HG02970 (cell line): ENCODE results near the gene ZC3H12D.
"Not testable (repeated sequence)": the region's sequence is repeated elsewhere in the genome, so short reads cannot be mapped to it uniquely, and the experiment has no call there.

Experiments
- ATAC-seq: cut with Tn5 transposase; IDR thresholded peaks from one replicate; pipeline ENCODE4 v1.9.1; 2021; ENCODE audit warnings: mild to moderate bottlenecking, moderate library complexity, moderate number of reproducible peaks; ENCODE audit not compliant: unreplicated experiment, low FRiP score

ZC3H12D gene

GRCh38 chr6:149460249-149460648 is 24.6 kb downstream of the ZC3H12D start:
- ATAC-seq, result not testable (repeated sequence)

GRCh38 chr6:149459761-149460160 is 25.1 kb downstream of the ZC3H12D start:
- no peak for ATAC-seq

GRCh38 chr6:149458806-149459205 is 26.0 kb downstream of the ZC3H12D start:
- ATAC-seq, result no peak

GRCh38 chr6:149458196-149458595 is 26.6 kb downstream of the ZC3H12D start:
- ATAC-seq, result no peak

GRCh38 chr6:149457316-149457884 is 27.4 kb downstream of the ZC3H12D start:
- no peak for ATAC-seq

- no peak for ATAC-seq
Observed at GRCh38 chr6:149456311-149457021, 28.3 kb downstream of the ZC3H12D start.

- no peak for ATAC-seq
Observed at GRCh38 chr6:149455031-149455732, 29.6 kb downstream of the ZC3H12D start.

- no peak for ATAC-seq
Observed at GRCh38 chr6:149454346-149454848, 30.4 kb downstream of the ZC3H12D start.

- ATAC-seq, result no peak
Observed at GRCh38 chr6:149453597-149454345, 31.0 kb downstream of the ZC3H12D start.

GRCh38 chr6:149452037-149452939 is 32.5 kb downstream of the ZC3H12D start:
- ATAC-seq, result no peak

- ATAC-seq, result no peak
Observed at GRCh38 chr6:149451376-149452036, 33.3 kb downstream of the ZC3H12D start.

GRCh38 chr6:149450679-149451375 is 34.0 kb downstream of the ZC3H12D start:
- ATAC-seq, result no peak

GRCh38 chr6:149449831-149450678 is 34.8 kb downstream of the ZC3H12D start:
- ATAC-seq, result no peak

GRCh38 chr6:149448821-149449453 is 35.9 kb downstream of the ZC3H12D start:
- no peak for ATAC-seq

GRCh38 chr6:149446791-149447376 is 37.9 kb downstream of the ZC3H12D start:
- no peak for ATAC-seq

- ATAC-seq, result no peak
Observed at GRCh38 chr6:149445573-149445972, 39.2 kb downstream of the ZC3H12D start.

GRCh38 chr6:149445095-149445466 is 39.7 kb downstream of the ZC3H12D start:
- no peak for ATAC-seq
